MG63 (cell line): Measurements from ENCODE around the gene ADIPOQ. TPM values are rescaled to one million over a fixed set of nuclear protein-coding genes. Genes with fewer than 3 reads are reported as not detected.

Source experiments
- total RNA-seq: library from RNA; depleted of rRNA; stranded (reverse); fragments of >200 nt; shearing (Covaris generic); gene quantifications from 2 replicates; pipeline ENCODE4 v1.2.3, GENCODE V29; 2014; ENCODE audit warnings: low replicate concordance; rRNA removed

The ADIPOQ gene
- total RNA-seq, 1 experiment from 2014 or later: not detected

Other genes with a start within 250 kb of the ADIPOQ start
- not detected in 2 replicates for gene AHSG, start 229.7 kb upstream of the ADIPOQ start, total RNA-seq
- gene FETUB, start 202.3 kb upstream of the ADIPOQ start, total RNA-seq: not detected in 2 replicates
- not detected in 2 replicates for gene HRG, start 176.7 kb upstream of the ADIPOQ start, total RNA-seq
- not detected in 2 replicates for gene KNG1, start 125.4 kb upstream of the ADIPOQ start, total RNA-seq
- gene EIF4A2, start 59.1 kb upstream of the ADIPOQ start, total RNA-seq: 340 and 530 TPM in 2 replicates
- gene RFC4, start 36.2 kb upstream of the ADIPOQ start, total RNA-seq: 51.6 and 65.3 TPM in 2 replicates
- gene ST6GAL1, start 87.8 kb downstream of the ADIPOQ start, total RNA-seq: 5.6 and 9.4 TPM in 2 replicates